PC-3 (cell line): ENCODE results near the gene IGFBPL1.

Source experiments
- EZH2 ChIP-seq: fragments of 300-600 bp; sonication (generic); IDR thresholded peaks from one replicate; pipeline ENCODE4 v1.6.1; 2017; ENCODE audit warnings: antibody characterized with exemption, mild to moderate bottlenecking, low read length; ENCODE audit not compliant: unreplicated experiment
- EZH2phosphoT487 ChIP-seq: fragments of 300-600 bp; sonication (generic); IDR thresholded peaks from 2 replicates; pipeline ENCODE4 v1.6.1; 2018; ENCODE audit warnings: mild to moderate bottlenecking, antibody characterized with exemption, low read length, borderline replicate concordance
- TF ChIP-seq, protein P1 (sequence below): fragments of 300-600 bp; sonication (generic); conservative IDR thresholded peaks from 2 replicates; pipeline ENCODE4 v1.5.1; 2017; ENCODE audit warnings: antibody characterized with exemption, low read depth, mild to moderate bottlenecking, low read length

DNA sequence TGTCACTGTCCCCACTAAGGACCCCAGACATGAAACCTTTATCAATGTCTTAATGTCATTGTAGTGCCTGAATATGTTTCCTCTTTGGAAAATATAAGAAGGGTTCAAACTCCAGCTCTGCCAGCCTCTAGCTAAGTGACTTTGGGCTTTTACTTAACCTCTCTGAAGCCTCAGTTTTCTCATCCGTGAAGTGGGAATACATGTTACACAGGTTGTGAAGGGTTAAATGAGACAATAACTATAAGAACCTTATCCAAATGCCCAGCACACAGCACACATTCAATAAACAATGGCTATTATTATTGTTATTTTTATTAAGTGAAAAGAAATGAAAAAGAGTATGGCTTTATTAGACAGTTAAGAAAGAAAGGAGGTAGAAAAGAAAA is 15.7 kb upstream of the IGFBPL1 start:
- TF ChIP-seq, protein P1, sequence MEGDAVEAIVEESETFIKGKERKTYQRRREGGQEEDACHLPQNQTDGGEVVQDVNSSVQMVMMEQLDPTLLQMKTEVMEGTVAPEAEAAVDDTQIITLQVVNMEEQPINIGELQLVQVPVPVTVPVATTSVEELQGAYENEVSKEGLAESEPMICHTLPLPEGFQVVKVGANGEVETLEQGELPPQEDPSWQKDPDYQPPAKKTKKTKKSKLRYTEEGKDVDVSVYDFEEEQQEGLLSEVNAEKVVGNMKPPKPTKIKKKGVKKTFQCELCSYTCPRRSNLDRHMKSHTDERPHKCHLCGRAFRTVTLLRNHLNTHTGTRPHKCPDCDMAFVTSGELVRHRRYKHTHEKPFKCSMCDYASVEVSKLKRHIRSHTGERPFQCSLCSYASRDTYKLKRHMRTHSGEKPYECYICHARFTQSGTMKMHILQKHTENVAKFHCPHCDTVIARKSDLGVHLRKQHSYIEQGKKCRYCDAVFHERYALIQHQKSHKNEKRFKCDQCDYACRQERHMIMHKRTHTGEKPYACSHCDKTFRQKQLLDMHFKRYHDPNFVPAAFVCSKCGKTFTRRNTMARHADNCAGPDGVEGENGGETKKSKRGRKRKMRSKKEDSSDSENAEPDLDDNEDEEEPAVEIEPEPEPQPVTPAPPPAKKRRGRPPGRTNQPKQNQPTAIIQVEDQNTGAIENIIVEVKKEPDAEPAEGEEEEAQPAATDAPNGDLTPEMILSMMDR = no peak
- TF ChIP-seq EZH2 (no peak), EZH2phosphoT487 (no peak)
